Fibroblast of lung (primary cell): ENCODE results near the gene TNS3.

Experiments
- CTCF ChIP-seq, 2 donors: IDR thresholded peaks in 1 of 2; conservative IDR thresholded peaks in 1 of 2; 1 replicate in 1 of 2; 2 replicates in 1 of 2; pipeline ENCODE4 v1.5.1; 2011 to 2012; ENCODE audit warnings: low read length in 2 of 2, control low read depth in 1 of 2, inconsistent platforms in 1 of 2, low read depth in 1 of 2, mild to moderate bottlenecking in 1 of 2
- EZH2 ChIP-seq: IDR thresholded peaks from 2 replicates; pipeline ENCODE4 v1.5.1; 2012; ENCODE audit warnings: low read length, control low read depth, mild to moderate bottlenecking; ENCODE audit errors: missing control alignments

GRCh38 chr7:47379629-47380324 is 202.1 kb downstream of the TNS3 start:
- TF ChIP-seq CTCF (conservative IDR thresholded peaks at IDR 0.05 in 1 of 2, IDR thresholded peaks at IDR 0.05 in 1 of 2; ENCODE audit: low read depth in 1 of 2, low read length in 2 of 2) (no peak), EZH2 (no peak)
